Posterior cingulate gyrus (tissue), 11 donors: ENCODE data around the gene CHST8.
A peak's percentile ranks its signal among the peaks of the same experiment; 100 is the strongest.

ENCODE experiments used
- DNase-seq, 10 donors: peaks; one replicate each; pipeline versions ENCODE4 v3.0.0 to v3.0.0-alpha.2; 2020 to 2021; ENCODE audit warnings: mixed read lengths in 3 of 10
- intact Hi-C: fragments of 100-400 bp; cut with DNase I; formaldehyde crosslinking; loops from one replicate; pipeline ENCODE4 v1.15.1; 2023

The CHST8 gene

GRCh38 chr19:33799476-33799875, 177.7 kb downstream of the CHST8 start:
- intact Hi-C loops = no loop called here
- peak in 2 of 10 donors; percentile 11 to 25 for DNase-seq

- intact Hi-C loops = no loop called here
- peak in 3 of 10 donors; percentile 62 to 78 (median 64) for DNase-seq
These were observed 178.4 kb downstream of the CHST8 start for GRCh38 chr19:33800012-33800680.

DNA sequence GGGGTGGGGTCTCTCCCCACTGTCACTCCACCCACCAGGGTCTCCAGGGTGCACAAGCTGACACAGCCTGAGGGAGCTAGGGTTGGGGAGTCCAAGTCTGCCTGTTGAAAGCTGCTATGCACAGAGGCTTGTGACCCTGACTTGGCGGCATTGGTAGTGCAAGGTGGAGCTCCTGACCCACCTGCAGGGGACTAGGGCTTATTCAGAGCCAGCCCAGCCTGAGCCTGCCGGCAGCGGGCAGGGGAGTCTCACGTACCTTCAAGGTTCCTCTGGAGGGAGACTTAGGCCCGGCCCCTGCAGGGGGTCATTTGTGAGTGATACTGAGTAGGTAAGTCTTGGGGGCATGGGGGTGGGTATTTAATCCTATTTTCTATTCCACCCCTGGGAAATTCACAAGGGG, 179.7 kb downstream of the CHST8 start:
- peak in 3 of 10 donors; percentile 50 to 76 (median 52) for DNase-seq
- intact Hi-C loops = no loop called here

- peak in 3 of 10 donors; percentile 30 to 76 (median 68) for DNase-seq
- intact Hi-C loops = no loop called here
These were observed 180.2 kb downstream of the CHST8 start for GRCh38 chr19:33802001-33802400.

DNA sequence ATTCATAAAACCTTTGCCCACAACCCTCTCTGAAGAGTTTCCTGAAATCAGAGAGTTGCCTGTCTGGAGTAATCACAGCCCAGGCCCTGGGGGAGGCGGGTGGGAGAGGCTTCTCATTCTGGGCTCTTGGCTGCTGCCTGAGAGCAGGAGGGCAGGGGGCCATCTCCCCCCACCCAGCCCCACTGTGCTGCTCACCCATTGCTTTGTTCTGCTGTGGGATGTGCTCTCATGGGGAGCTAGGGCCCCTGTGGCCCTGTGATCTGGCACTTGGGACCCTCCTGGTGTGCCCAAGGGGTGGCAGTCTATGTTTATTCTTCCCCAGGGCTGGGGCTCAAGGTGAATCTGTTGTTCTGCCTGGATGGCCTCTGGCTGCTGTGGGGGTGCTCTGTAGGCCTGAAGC, 181.0 kb downstream of the CHST8 start:
- intact Hi-C loops = no loop called here
- peak in 3 of 10 donors; percentile 50 to 63 (median 57) for DNase-seq

GRCh38 chr19:33803383-33803782, 181.6 kb downstream of the CHST8 start:
- DNase-seq = peak in 2 of 10 donors; percentile 64 to 67
- intact Hi-C loops = no loop called here

DNA sequence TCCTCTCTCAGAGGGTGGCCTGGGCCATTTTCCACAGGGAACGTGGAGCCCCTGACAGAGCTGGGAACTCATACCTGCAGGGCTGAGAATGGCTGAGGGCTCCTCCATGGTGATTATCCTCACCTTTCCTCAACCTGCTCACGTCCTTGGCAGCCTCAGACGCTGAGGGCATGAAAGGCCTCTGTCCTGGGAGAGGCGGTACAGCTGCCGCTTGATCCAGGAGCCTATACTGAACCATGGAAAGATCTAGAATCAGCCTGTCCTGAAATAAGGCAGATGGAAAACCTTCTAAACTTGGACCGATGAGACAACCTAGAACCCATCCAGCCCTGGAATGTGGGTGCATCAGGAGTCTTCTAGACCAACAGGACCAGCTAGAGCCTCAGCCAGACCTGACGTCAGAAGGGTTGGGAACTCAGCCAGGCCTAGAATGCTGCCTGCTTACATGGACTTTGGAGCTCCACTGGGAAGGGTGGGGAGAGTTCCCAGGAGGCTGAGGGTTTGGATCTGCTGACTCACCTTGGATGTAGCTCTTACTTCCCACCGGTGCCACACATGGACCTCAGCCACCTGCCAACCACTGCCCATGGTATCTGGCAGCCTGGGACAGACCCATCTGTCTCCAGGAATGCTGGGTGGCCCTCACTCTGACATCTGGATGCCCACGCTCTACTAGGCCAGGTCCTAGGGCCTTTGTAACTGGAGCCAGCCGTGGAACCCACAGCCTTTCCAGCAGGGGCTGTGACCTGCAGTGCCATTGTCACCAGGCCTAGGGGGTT, 182.5 kb downstream of the CHST8 start:
- intact Hi-C loops = no loop called here
- DNase-seq = peak in 4 of 10 donors; percentile 27 to 87 (median 74)

DNA sequence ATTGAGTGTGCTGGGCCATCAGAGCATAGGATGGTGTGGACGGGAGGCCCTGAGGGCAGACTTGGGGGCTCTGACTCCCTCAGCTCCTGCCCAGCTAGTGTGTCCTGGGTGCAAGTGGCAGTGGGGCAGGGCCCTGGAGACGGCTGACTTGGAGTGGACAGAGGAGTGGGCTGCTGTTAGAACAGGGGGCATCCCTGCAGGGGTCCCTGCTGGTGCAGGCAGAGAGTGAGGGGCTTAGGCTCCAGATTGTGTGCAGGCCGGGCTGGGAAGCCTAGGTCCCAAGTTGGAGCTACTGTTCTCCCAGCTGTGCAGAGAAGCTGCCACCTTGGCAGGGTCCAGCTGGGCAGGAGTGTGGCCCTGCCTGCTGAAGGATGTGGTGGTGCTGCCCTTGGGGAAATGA, 183.6 kb downstream of the CHST8 start:
- intact Hi-C loops = no loop called here
- DNase-seq = peak in 3 of 10 donors; percentile 27 to 73 (median 36)

DNA sequence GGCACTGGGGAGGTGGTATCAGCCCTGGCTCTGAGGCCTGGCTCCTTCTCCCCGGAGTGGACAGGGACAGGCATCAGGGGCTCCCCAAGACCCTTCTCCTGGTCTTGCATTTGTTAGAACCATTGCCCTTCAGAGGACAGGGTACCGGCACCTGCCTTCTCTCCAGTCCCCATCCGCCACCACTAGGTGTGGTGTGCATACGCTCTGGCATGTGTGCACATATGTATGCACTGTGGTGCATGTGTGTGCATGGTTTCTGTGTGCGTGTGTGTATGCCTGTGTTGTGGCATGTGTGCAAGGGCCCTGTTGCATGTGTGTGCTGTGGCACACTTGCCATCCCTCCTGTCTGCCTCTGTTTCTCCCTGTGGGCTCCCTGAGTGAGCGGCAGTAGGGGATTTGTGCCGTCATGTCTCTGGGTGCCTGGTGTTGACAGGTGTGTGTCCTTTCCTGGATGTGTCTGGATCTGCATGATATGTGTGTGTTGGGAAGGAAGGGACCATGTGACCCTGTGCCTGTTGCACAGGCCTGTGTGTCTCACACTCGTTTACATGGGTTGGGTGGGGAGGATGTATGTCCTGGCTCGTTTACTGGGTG, 184.2 kb downstream of the CHST8 start:
- intact Hi-C loops = no loop called here
- DNase-seq = peak in 1 of 10 donors; percentile 76

DNA sequence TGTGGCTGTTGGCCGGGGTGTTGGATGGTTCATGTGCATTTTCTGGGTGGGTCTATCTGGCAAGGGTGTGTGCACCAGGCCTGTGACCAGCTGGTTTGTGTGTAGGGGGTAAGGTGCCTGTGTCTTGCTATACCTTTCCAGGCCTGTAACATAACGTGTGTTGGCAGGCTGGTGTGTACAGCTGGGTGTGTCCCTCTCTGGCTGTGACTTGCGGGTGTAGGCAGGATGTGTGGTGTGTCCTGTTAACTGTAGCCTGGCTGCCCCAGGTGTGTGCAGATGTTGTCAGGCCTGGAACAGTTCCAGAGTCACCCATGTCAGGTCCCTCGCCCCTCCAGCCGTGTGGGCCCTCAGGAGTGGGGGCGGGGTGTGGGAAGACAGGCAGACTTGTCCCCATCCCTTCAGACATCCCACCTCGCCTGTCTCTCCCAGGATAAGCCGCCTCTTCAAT, 184.7 kb downstream of the CHST8 start:
- intact Hi-C loops = no loop called here
- peak in 2 of 10 donors; percentile 39 to 45 for DNase-seq

DNA sequence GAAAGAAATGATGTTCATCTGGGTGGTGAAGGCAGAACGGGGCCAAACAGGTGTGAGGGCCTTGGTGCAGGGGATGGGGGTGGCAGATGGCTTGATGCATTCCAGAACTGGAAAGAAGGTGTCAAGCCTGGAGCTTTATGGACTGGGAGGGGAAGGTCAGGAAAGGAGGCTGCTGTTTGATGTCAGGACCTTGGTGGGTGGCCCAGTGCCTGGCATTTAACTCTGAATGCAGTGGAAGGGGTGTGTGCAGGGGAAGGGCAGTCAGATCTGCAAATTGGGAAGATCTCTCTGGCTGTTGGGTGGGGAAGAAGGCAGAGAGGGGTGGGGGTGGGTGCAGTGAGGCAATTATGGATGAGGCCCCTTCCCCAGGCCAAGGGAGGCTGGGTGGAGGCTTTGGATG, 186.6 kb downstream of the CHST8 start:
- intact Hi-C loops = no loop called here
- DNase-seq = peak in 1 of 10 donors; percentile 23

GRCh38 chr19:33809960-33810359, 188.2 kb downstream of the CHST8 start:
- peak in 2 of 10 donors; percentile 53 to 76 for DNase-seq
- intact Hi-C loops = no loop called here

- intact Hi-C loops = no loop called here
- DNase-seq = peak in 2 of 10 donors; percentile 4 to 29
These were observed 189.1 kb downstream of the CHST8 start for GRCh38 chr19:33810821-33811220.

DNA sequence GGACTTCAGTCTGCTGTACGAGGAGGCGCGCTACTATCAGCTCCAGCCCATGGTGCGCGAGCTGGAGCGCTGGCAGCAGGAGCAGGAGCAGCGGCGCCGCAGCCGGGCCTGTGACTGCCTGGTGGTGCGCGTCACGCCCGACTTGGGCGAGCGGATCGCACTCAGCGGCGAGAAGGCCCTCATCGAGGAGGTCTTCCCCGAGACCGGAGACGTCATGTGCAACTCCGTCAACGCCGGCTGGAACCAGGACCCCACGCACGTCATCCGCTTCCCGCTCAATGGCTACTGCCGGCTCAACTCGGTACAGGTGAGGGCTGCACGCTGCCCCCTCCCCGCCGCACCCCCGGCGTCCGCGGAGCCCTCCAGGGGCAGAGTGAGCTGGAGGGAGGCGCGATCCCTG, 189.5 kb downstream of the CHST8 start:
- intact Hi-C loops = no loop called here
- peak in 3 of 10 donors; percentile 58 to 80 (median 70) for DNase-seq

DNA sequence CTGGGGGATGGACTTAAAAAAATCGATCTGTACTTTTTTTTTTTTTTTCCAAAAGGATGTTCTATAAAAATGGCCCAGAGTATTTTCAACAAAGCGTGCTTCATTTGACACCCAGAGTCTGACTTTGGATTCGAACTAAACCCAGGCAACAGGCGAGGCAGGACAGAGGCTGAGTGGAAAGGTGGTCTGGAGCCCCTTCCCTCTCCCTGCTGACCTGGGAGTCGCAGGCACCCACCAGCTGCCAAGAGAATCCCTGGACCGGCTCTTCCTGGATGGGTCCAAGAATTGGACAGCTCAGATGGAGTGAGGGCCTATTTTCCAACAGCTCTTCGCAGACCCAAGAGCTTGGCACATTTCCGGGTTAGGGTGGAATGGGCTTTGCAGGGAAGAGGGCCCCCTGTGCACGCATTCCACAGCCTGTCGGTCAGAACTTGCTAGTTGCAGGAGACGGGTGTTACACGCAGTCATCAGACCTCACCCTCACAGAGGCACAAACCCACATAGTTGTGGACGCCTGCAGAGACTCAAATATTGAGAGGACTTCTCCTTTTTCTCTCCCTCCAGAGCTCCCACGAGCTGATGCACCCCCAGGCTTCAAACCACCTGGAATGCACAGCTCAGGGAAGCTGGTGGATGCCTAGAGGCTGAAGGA, 190.1 kb downstream of the CHST8 start:
- intact Hi-C loops = no loop called here
- peak in 2 of 10 donors; percentile 52 to 59 for DNase-seq

DNA sequence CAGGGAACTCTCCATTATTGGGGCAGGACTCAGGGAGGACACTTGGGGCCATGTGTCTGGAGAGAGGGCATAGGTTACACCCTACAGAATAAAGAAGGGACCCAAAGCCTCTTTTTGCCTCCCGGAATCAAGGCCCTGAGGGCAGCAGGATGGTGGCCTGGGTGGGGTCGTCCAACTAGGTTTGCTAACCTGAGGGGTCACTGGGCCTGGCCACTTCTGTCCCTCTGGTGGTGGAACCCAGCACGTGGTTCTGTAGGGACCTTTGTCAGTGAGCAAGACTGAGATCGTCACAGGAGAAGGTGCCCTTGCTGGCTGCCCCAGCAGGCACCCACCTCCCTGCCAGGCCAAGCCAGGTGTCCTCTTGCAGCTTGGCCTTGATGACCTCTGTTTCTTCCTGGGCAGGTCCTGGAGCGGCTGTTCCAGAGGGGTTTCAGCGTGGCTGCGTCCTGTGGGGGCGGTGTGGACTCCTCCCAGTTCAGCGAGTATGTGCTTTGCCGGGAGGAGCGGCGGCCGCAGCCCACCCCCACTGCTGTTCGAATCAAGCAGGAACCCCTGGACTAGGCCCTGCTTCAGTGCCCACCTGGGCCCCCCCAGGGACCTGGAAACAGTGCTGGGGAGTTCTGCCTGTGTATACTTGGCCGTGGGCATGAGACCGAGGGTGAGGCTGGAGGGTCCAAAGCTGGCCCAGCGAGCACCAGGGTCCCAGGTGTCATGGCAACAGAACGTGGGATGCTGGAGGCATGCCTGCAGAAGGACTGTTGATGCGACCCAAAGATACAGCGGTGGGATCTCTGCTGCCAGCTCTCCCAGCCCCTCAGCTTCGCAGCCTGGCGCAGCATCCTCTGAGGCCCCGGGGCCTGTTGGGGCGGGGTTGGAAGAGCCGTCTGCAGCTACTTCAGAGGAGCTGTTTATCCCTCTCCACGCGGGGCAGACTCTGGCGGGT, 190.9 kb downstream of the CHST8 start:
- DNase-seq = peak in 1 of 10 donors; percentile 48
- intact Hi-C loops = no loop called here

GRCh38 chr19:33813391-33814101, 191.8 kb downstream of the CHST8 start:
- peak in 2 of 10 donors; percentile 30 to 63 for DNase-seq
- intact Hi-C loops = no loop called here

- intact Hi-C loops = no loop called here
These were observed 192.7 kb downstream of the CHST8 start for GRCh38 chr19:33814181-33815165.

More at GRCh38 chr19:33814181-33815165, 192.7 kb downstream of the CHST8 start:
- DNase-seq = peak in 2 of 10 donors; percentile 29 to 37
